Mesendoderm (in vitro differentiated cells): ENCODE data around the gene PGM5.
"Not testable (repeated sequence)": the region's sequence is repeated elsewhere in the genome, so short reads cannot be mapped to it uniquely, and the experiment has no call there.

Experiments used
- DNase-seq: peaks from one replicate; pipeline ENCODE4 v3.0.0; 2013
- H2AK5ac ChIP-seq: 2 replicates; pipeline ENCODE4 v1.6.1; 2013; ENCODE audit warnings: low read length, inconsistent platforms
- H2BK120ac ChIP-seq: 2 replicates; pipeline ENCODE4 v1.6.1; 2013; ENCODE audit warnings: low read depth, mild to moderate bottlenecking, low read length, moderate library complexity, mixed read lengths
- H2BK15ac ChIP-seq: replicated peaks from 2 replicates; pipeline ENCODE4 v1.6.1; 2013; ENCODE audit warnings: low read depth, mild to moderate bottlenecking, moderate library complexity
- H2BK5ac ChIP-seq: 2 replicates; pipeline ENCODE4 v1.6.1; 2013; ENCODE audit warnings: low read length, inconsistent platforms
- H3K18ac ChIP-seq: 2 replicates; pipeline ENCODE4 v1.6.1; 2013; ENCODE audit warnings: mild to moderate bottlenecking, low read length, mixed read lengths
- H3K23ac ChIP-seq: one replicate; pipeline ENCODE4 v1.6.1; 2013; ENCODE audit warnings: low read length
- H3K27ac ChIP-seq: 2 replicates; pipeline ENCODE4 v1.5.1; 2013; ENCODE audit warnings: low read depth, mild to moderate bottlenecking, inconsistent platforms, low read length, moderate library complexity
- H3K27me3 ChIP-seq: 2 replicates; pipeline ENCODE4 v1.6.1; 2013; ENCODE audit warnings: low read length, control low read depth, mild to moderate bottlenecking, inconsistent platforms; ENCODE audit not compliant: insufficient read depth, poor library complexity
- H3K36me3 ChIP-seq: 2 replicates; pipeline ENCODE4 v1.6.1; 2013; ENCODE audit warnings: low read length, inconsistent platforms; ENCODE audit not compliant: control insufficient read depth, insufficient read depth
- H3K4ac ChIP-seq: one replicate; pipeline ENCODE4 v1.6.1; 2013; ENCODE audit warnings: low read depth, mild to moderate bottlenecking, low read length, moderate library complexity
- H3K4me1 ChIP-seq: 2 replicates; pipeline ENCODE4 v1.6.1; 2013; ENCODE audit warnings: low read depth, low read length, inconsistent platforms; ENCODE audit not compliant: control insufficient read depth
- H3K4me2 ChIP-seq: 2 replicates; pipeline ENCODE4 v1.6.1; 2013; ENCODE audit warnings: low read length
- H3K4me3 ChIP-seq: 2 replicates; pipeline ENCODE4 v1.5.1; 2013; ENCODE audit warnings: mild to moderate bottlenecking, low read length
- H3K56ac ChIP-seq: one replicate; pipeline ENCODE4 v1.6.1; 2013; ENCODE audit warnings: low read length
- H3K79me1 ChIP-seq: 2 replicates; pipeline ENCODE4 v1.6.1; 2013; ENCODE audit warnings: low read length, inconsistent platforms
- H3K79me2 ChIP-seq: 2 replicates; pipeline ENCODE4 v1.6.1; 2013; ENCODE audit warnings: mild to moderate bottlenecking, low read length; ENCODE audit not compliant: control insufficient read depth, insufficient read depth
- H3K9ac ChIP-seq: 2 replicates; pipeline ENCODE4 v1.6.1; 2013; ENCODE audit warnings: low read length, inconsistent platforms
- H4K5ac ChIP-seq: one replicate; pipeline ENCODE4 v1.6.1; 2013; ENCODE audit warnings: low read length
- H4K8ac ChIP-seq: one replicate; pipeline ENCODE4 v1.6.1; 2013; ENCODE audit warnings: low read depth, mild to moderate bottlenecking, control low read depth, low read length, moderate library complexity
- WGBS: extraction: QIAGEN DNeasy Blood & Tissue Kit; methylation state at CpG from one replicate; pipeline ENCODE4 v1.1.7; 2013; ENCODE audit warnings: low lambda C conversion rate, missing lambda C conversion rate; ENCODE audit not compliant: insufficient coverage; ENCODE audit errors: extremely low coverage; 5-methylcytosine and 5-hydroxymethylcytosine counted together

Gene PGM5

DNA sequence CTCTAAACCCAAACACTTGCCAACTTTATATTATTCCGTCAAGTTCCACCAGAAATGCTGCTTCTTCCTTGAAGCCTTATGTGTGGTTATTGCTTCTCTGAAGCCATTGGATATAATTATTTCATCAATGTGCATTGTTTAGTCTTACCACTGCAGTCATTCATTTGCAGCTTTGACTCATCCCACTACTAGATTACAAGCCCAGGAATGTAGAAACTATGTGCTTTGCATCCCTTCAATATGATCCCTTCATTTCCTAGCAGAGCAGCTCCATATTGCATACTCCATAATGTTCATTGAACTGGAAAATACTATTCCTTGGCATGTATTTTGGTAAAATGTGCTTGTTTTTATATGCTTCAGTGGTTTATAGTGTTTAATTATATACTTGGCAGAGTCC, 34.3 kb downstream of the PGM5 start:
- not testable (repeated sequence) for DNase-seq, H3K56ac ChIP-seq, H2BK15ac ChIP-seq, H3K27ac ChIP-seq, H4K5ac ChIP-seq, H3K9ac ChIP-seq, H3K4ac ChIP-seq, H2BK5ac ChIP-seq, H3K23ac ChIP-seq, H2BK120ac ChIP-seq, H3K4me3 ChIP-seq, H3K18ac ChIP-seq, H2AK5ac ChIP-seq, H3K36me3 ChIP-seq, H3K4me1 ChIP-seq, H3K79me1 ChIP-seq, H3K27me3 ChIP-seq, H4K8ac ChIP-seq, H3K4me2 ChIP-seq, H3K79me2 ChIP-seq
- no CpG with 5 or more reads among the region's 1 CpG for WGBS

DNA sequence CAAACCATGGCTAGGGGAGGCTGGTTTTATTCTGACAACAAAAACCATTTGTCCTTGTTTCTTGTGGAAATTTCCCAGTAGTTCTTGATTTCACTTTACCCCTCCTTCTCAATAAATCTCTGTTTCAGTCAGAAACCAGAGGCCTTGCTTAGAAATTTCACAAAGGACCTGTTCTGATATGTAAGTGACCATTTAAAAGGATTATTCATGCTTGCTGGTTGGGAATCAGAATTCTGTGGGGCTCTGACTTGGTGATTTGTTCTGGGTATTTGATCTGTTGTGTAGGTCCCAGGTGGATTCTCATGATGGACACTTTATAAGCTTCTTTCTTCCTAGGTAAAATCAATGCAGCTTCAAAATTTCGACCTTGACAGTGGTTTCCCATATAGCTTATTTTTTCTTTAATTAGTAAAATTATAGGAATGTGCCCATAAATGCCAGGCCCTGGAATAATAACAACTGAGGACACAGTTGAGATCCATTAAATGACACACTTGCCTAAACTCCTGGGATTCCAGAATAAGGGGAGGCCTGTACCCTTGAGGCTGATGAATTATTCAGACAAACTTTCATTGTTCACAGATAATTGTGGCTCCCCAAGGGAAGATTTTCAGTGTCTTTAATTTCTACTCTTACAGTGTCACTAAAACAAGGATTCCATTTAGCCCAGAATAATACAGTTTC, 40.1 kb downstream of the PGM5 start:
- H3K4ac ChIP-seq, H3K4me2 ChIP-seq, H3K27me3 ChIP-seq, H2BK120ac ChIP-seq, H3K56ac ChIP-seq, H2AK5ac ChIP-seq, H2BK5ac ChIP-seq, H3K79me1 ChIP-seq, H2BK15ac ChIP-seq, H3K18ac ChIP-seq, H4K5ac ChIP-seq, H3K23ac ChIP-seq, DNase-seq, H3K4me1 ChIP-seq, H4K8ac ChIP-seq, H3K79me2 ChIP-seq, H3K36me3 ChIP-seq, H3K9ac ChIP-seq, H3K27ac ChIP-seq, H3K4me3 ChIP-seq: not testable (repeated sequence)
- WGBS = no CpG with 5 or more reads among the region's 1 CpG

DNA sequence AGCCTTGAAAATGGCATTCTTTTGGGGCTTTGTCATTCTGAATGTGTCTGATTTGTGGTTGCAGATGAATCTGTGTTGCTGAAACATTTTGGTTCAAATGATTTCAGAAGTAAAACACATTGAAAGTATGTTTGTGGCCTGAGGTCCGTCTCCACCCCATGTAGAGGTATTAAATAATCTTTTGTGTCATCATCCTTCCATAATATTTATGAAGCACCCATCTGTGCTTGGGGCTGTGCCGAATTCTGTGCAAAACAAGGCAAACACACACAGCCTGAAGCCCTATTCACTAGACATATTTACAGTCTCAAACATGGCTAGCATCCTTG, 40.6 kb downstream of the PGM5 start:
- DNase-seq, H3K4me3 ChIP-seq, H3K4me2 ChIP-seq, H4K5ac ChIP-seq, H3K27ac ChIP-seq, H3K27me3 ChIP-seq, H3K79me2 ChIP-seq, H3K9ac ChIP-seq, H2BK120ac ChIP-seq, H2BK5ac ChIP-seq, H3K79me1 ChIP-seq, H4K8ac ChIP-seq, H3K23ac ChIP-seq, H3K4me1 ChIP-seq, H3K56ac ChIP-seq, H3K36me3 ChIP-seq, H2AK5ac ChIP-seq, H3K18ac ChIP-seq, H3K4ac ChIP-seq, H2BK15ac ChIP-seq: not testable (repeated sequence)
- no CpG with 5 or more reads among the region's 2 CpGs for WGBS

DNA sequence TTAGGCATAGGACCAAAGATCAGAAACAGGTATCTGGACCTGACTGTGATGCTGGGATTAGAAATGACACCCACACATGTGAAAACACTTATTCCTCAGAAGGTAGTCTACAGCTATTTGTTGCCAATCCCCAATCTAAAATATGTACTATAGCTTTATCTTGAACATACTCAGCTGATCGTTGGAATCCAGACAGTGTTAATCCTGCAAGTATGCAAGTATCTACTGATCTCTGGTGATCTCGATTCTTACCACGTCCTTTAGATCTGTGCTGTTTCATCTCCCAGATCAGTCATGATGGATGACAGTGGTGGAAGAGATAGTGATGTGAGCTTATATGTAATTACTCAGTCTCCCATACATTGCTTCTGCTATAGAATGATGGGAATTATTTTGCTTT, 41.4 kb downstream of the PGM5 start:
- H3K27me3 ChIP-seq, H4K5ac ChIP-seq, H3K23ac ChIP-seq, H2BK15ac ChIP-seq, H3K79me1 ChIP-seq, H3K56ac ChIP-seq, H3K4me3 ChIP-seq, H2BK120ac ChIP-seq, H3K9ac ChIP-seq, H3K4me1 ChIP-seq, H3K36me3 ChIP-seq, H3K4ac ChIP-seq, H3K79me2 ChIP-seq, H2AK5ac ChIP-seq, H3K27ac ChIP-seq, H4K8ac ChIP-seq, H3K4me2 ChIP-seq, H3K18ac ChIP-seq, H2BK5ac ChIP-seq: not testable (repeated sequence)
- no CpG with 5 or more reads among the region's 3 CpGs for WGBS
- DNase-seq = peak; percentile 4

DNA sequence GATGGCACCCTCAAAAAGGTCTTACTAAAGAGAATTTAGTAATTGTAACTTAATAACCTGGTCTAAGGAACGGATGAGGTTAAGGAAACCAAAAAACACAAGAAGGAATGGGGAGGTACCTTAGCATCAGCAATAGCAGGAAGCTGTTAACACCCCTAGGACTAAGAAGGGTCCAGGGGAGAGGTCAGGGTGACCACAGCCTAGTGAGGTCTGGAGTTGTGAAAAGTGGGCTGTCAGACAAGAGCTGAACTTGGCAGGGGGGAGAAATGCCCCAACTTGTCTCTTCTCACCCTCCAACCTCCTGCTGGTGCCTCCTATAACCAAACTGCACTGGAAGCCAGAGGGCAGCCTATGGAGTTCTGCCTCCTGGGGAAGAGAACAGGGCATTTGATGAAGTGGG, 41.9 kb downstream of the PGM5 start:
- H3K79me1 ChIP-seq, H3K79me2 ChIP-seq, DNase-seq, H3K27me3 ChIP-seq, H4K8ac ChIP-seq, H3K4ac ChIP-seq, H3K56ac ChIP-seq, H3K23ac ChIP-seq, H3K9ac ChIP-seq, H3K4me2 ChIP-seq, H3K18ac ChIP-seq, H4K5ac ChIP-seq, H2BK120ac ChIP-seq, H3K27ac ChIP-seq, H2BK5ac ChIP-seq, H2BK15ac ChIP-seq, H3K4me1 ChIP-seq, H2AK5ac ChIP-seq, H3K4me3 ChIP-seq, H3K36me3 ChIP-seq: not testable (repeated sequence)
- WGBS = no CpG with 5 or more reads among the region's 1 CpG

DNA sequence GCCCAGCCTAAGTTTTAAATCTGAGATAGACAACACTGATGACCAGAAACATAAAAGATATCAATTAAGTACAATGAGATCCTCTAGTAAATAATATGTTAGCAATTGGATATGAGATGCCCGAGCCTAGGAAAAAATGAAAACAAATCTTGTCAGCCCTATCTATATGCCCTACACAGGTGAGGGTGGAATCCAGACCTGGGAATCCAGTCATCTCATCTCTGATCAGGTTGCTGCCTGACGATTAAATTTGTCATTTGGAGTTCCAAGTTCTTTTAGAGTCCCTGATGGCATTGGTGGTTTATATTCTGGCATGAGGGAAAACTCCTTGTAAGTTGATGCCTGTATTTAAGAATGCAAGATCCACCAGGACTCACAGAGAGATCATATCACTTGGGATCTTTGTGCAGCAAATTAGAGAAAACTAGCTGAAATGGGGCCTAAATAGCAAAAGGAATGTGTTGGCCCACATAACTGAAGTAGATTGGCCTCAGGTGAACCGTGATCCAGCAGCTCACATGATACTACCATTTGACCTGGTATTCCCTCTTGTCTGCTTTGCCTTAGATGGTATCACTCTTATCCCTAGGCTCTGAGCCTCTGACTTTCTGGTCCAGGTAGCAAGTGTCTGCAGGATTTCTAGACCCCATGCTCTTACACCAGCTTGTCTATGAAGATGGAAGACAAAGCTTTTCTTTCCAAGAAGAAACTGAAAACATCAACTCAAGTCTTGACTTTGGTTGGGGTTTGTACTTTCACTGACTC, 48.2 kb downstream of the PGM5 start:
- not testable (repeated sequence) for H3K4me2 ChIP-seq, DNase-seq

More for the DNA sequence above, 48.2 kb downstream of the PGM5 start:
- not testable (repeated sequence) for H3K56ac ChIP-seq, H4K5ac ChIP-seq, H3K23ac ChIP-seq, H3K18ac ChIP-seq, H2BK5ac ChIP-seq, H3K27ac ChIP-seq, H2BK120ac ChIP-seq, H3K79me2 ChIP-seq, H2BK15ac ChIP-seq, H3K79me1 ChIP-seq, H3K4me3 ChIP-seq, H3K9ac ChIP-seq, H3K27me3 ChIP-seq, H3K36me3 ChIP-seq, H3K4ac ChIP-seq, H3K4me1 ChIP-seq, H2AK5ac ChIP-seq, H4K8ac ChIP-seq
- WGBS = no CpG with 5 or more reads among the region's 3 CpGs
